HG02885 (cell line): ENCODE measurements around the gene AFF2.
A peak's percentile ranks its signal among the peaks of the same experiment; 100 is the strongest.

ENCODE experiments used
- ATAC-seq: cut with Tn5 transposase; IDR thresholded peaks from one replicate; pipeline ENCODE4 v1.9.1; 2021; ENCODE audit warnings: mild to moderate bottlenecking; ENCODE audit not compliant: unreplicated experiment, poor library complexity

Gene AFF2

GRCh38 chrX:148577741-148578140 lies 77.3 kb downstream of the AFF2 start:
- no peak for ATAC-seq

DNA sequence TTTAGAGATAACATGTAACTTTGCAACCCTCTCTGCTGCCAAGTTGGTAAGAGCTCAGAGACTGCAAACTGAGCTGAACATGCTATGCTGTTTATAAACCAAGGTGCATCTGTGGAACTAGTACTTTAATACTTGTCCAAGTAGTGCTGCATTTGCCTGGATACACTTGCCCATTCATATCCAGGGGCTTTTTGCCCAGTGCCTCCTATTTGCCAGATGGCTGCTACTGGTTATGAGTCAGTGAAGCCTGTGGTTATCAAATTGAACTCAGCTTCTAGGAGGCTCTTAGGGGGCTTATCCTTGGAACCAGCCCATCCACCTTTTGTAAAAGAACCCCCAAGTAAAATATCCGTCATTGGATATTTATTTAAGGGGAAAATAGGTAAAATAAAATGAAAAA lies 79.6 kb downstream of the AFF2 start:
- no peak for ATAC-seq

- no peak for ATAC-seq
Observed at GRCh38 chrX:148582353-148582752, 81.9 kb downstream of the AFF2 start.

GRCh38 chrX:148588649-148589310 lies 88.4 kb downstream of the AFF2 start:
- ATAC-seq, result peak; percentile 69

DNA sequence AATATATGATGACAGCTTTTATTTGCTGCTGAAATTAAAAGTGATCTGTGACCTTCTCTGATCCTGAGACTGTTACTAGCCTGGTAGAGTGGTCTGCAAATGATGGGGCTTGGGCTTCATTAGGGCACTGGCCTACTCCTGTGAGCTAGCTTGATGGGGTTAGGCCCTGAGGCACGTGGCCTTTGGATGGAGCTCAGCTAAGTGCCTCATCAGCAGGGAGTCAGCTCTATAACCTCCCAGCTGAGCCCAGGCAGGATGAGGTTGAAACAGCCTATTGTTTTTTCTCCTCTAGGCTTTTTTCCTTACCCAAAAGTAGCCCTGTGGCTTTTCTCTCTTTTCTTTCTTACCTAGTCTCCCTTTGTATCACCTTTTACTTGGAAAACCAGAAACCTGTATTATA lies 92.2 kb downstream of the AFF2 start:
- ATAC-seq, result no peak

DNA sequence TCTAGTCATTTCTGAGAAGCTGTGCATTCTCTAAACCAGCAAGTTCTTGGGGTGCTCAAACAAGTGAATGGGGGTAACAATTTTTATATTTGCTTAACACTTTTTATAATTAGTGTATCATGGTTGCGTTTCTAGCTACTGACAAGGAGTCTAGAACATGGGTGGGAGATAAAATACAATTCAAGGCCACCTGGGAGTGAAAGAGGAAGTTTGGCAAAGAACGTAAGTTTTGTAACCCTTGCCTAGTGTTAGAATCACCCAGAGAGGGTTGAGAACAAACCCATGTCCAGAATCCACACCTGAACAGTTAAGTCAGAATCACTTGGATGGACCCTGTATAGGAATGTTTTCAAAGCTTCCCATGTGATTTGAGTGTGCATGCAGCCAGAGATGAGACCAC lies 92.7 kb downstream of the AFF2 start:
- no peak for ATAC-seq

DNA sequence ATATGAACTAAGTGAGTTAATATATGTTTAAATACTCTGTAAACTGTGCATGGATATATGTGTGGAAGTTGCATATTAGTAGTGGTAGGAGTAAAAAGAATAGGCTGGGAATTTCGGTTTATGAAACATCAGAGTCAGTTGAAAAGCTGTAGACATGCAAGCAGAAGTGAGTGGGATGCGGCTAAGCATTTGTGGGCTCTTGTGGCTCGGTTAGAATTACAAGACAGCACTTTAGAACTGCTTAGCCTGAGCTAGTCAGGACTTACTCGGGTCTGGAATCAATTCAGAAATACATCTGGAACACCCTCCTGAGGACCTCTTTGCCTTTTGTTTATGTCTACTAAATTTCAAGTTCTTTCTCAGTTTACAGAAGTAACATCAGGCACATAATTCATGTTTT lies 93.6 kb downstream of the AFF2 start:
- no peak for ATAC-seq

GRCh38 chrX:148599404-148599803 lies 99.0 kb downstream of the AFF2 start:
- no peak for ATAC-seq

GRCh38 chrX:148600131-148600530 lies 99.7 kb downstream of the AFF2 start:
- no peak for ATAC-seq

DNA sequence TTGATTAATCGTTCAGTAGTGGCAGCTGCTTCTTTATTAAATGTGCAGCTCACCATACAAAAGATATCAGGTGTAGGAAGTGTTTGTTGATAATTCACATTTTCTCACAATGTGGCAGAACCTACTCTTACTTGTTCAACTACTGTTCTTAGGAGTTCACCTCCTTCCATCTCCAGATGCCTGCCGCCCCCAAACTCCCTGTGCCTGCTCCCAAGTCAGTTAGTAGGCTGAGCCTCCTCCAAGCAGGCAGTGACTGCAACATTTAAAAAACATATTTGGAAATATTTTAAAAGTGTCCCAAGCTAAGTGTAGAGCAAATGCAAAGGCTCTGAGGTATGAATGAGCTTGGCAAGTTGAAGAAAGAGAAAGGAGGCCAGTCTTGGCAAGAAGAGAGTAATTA lies 100.2 kb downstream of the AFF2 start:
- no peak for ATAC-seq

DNA sequence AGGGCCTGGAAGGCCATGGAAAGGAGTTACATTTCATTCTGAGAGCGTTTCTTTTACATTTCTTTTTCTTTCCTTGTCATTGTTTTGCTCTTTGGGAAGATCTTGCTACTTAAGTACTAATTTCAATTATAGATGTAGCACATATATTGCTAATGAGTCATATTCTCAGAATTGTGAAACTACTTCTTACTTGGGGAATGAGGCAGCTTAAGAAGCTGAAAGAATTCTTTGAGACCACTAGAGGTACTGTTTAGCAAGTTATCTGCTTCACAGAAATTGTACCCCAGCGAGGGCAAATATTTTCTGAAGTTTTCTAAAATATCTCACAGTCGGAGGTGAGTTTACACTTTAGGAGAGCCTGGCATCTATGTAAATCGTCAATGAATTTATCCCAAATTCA lies 100.6 kb downstream of the AFF2 start:
- no peak for ATAC-seq

GRCh38 chrX:148609515-148610327 lies 109.3 kb downstream of the AFF2 start:
- peak; percentile 83 for ATAC-seq

DNA sequence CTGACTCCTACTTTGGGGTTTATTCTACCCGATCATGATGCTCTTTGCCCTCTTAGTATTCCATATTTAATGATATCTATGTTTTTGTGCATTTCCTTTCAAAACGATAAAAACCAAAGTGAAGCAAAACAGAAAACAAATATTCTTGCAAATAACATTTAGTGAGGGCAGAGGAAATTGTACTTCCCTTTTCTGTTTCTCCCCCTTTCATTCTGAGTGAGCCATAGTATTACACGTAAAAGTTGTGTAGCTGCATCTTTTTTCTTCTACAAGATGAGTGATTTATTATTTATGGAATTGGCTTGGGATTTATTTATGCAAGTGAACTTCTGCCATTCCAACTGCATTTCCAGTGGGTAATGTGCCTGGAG lies 109.9 kb downstream of the AFF2 start:
- ATAC-seq, result peak; percentile 71

DNA sequence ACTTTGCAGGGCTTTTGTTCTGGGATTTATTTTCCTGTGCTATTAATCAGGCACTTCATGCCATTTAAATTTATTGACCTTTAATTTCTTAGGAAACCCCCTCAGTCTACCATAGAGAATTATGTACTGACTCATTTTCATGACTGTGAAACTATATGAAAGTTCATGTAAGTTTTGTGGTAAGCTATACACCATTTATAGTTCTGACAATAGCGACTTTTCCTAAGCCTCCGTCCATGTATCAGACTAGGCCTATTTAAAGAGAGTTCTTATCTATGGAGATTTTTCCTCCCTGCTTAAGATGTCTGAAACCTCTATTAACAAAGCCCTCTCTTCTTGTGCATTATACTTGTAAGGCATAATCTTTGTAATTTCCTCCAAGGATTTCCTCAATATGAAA lies 111.6 kb downstream of the AFF2 start:
- peak; percentile 52 for ATAC-seq

DNA sequence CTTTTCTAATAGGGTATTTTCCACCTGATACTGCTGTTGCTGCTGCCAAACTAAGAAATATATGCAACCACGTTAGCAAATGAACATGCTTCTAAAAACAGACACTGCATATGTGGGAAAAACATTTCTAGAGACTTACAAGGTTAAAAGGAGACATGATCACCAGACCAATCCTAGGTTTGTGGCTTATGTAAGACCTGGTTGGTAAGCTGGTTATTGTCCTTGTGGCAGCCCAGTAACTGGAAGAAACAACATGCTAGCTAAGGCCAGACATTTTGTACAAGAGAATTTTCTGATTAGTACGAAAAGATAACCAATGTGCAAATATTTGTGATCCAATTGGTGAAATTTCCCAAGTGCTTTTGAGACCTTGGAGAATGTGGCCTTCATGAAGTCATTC lies 112.0 kb downstream of the AFF2 start:
- ATAC-seq, result peak; percentile 8

DNA sequence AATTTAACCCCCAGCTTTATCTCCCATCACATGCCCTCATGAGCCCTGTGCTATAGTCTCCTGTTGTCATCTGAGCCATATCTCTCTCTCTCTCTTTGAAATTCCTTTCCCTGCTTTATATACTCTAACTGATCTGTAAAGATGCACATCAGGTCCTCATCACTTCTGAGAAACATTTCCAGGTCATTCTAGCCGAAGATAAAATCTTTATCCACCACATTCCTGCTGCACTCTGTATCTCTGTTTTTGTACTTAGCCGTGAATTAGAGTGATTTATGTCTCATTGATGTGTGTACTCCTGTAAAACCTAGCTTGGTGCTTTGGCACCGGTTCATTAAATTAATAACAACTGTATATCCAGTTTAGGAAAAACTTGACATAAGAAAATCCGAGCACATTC lies 113.2 kb downstream of the AFF2 start:
- ATAC-seq, result no peak

DNA sequence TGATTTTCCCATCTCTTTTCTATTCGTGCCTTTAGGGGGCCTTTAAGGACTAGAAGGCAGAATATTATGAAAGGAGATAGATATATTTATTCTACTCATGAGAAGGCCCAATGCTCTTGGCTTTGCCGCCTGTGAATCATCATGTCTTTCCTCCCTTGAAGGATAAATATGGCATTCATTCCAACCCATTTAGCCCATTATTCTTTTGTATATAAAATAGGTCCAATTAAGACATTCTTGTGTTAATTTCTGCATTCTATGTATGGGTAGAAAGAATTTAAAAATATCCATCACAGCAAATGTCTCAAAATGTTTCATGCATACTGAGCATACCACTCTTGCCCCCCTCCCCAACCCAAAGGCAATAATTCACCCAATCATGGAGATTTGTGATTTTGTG lies 115.1 kb downstream of the AFF2 start:
- ATAC-seq, result no peak

DNA sequence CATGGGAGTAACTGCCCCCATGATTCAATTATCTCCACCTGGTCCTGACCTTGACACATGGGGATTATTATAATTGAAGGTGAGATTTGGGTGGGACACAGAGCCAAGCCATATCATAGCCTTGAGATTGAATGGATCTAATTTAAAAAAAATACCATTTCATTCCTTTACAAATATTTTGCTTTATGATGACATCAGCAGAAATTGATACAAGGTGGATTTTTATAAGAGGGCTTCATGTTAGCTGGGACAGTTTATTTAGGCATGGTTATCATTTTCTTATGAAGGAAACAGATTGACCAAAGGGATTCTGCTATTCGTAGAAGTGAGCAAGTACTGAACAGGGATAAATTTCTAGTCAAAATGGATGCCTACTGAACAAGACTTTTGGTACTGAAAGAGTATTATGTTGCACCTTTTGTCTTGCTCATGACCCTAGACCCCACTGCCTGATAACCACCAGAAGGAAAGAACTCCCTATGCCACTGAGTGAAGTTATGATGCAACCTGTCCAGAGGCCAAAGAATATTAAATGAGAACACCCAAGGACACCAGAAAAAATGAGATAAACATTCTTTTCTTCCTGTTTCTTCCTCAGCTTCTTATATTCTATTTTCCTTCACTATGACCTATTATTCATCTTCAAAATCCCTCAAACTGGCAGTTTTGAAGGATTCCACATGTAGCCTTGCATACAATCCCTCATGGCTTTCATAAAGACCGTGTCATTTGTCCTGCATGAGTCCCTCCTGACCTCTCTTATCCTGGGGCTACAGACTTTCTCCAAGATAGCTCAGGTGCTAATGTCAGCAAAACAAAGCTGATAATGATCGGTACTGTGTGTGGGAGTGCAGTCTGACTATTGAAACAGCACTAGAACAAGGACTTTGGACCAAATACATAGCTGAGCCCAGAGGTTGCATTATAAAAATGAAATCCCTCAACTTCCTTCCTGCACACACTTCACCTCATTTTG lies 118.3 kb downstream of the AFF2 start:
- ATAC-seq, result no peak

GRCh38 chrX:148620023-148620422 lies 119.6 kb downstream of the AFF2 start:
- no peak for ATAC-seq

- no peak for ATAC-seq
Observed at GRCh38 chrX:148624951-148625474, 124.6 kb downstream of the AFF2 start.

- ATAC-seq, result no peak
Observed at GRCh38 chrX:148628621-148629020, 128.2 kb downstream of the AFF2 start.
